IMR-90 (cell line): Measurements from ENCODE around the gene KCNQ2. TPM values are rescaled to one million over a fixed set of nuclear protein-coding genes. Genes with fewer than 3 reads are reported as not detected.

Source experiments
- ATAC-seq: fragments of 200-7000 bp; cut with Tn5 transposase; 2 replicates; pipeline ENCODE4 v1.9.1; 2020; ENCODE audit warnings: low read depth, mild to moderate bottlenecking, moderate library complexity
- BruUV-seq: library from RNA; stranded (reverse); fragments of 400-500 nt; replicated peaks from 2 replicates; lab custom pipeline; 2021; lab: Mats Ljungman, UMichigan
- CTCF ChIA-PET: fragments of 300-600 bp; formaldehyde crosslinking; extraction: SDS; loops from one replicate; lab custom pipeline; 2021; ENCODE audit warnings: antibody characterized with exemption; lab: Yijun Ruan, JAX
- POLR2A ChIA-PET: fragments of 300-600 bp; sonication (Branson Sonifier 250); formaldehyde crosslinking; loops from one replicate; lab custom pipeline; 2022; ENCODE audit warnings: antibody characterized with exemption; ENCODE audit not compliant: unreplicated experiment; lab: Charles Lee
- DNase-seq: peaks from one replicate; pipeline ENCODE4 v3.0.0; 2013
- H2AFZ ChIP-seq: replicated peaks from 2 replicates; pipeline ENCODE3; 2013; ENCODE audit warnings: low read length, mild to moderate bottlenecking; ENCODE audit not compliant: poor library complexity
- H2AK5ac ChIP-seq: 2 replicates; pipeline ENCODE4 v1.6.1; 2013; ENCODE audit warnings: low read depth, low read length, inconsistent platforms
- H2AK9ac ChIP-seq: replicated peaks from 2 replicates; pipeline ENCODE3; 2013; ENCODE audit warnings: mild to moderate bottlenecking, low read depth, low read length, moderate library complexity; ENCODE audit not compliant: poor library complexity
- H2BK120ac ChIP-seq: 2 replicates; pipeline ENCODE4 v1.6.1; 2013; ENCODE audit warnings: low read depth, low read length, inconsistent platforms
- H2BK15ac ChIP-seq: 3 replicates; pipeline ENCODE4 v1.6.1; 2013; ENCODE audit warnings: low read depth, low read length, inconsistent platforms
- H2BK20ac ChIP-seq: 2 replicates; pipeline ENCODE4 v1.6.1; 2013; ENCODE audit warnings: low read depth, mild to moderate bottlenecking, inconsistent platforms, low read length, moderate library complexity
- H2BK5ac ChIP-seq: 2 replicates; pipeline ENCODE4 v1.6.1; 2013; ENCODE audit warnings: mild to moderate bottlenecking, low read depth, low read length, inconsistent platforms; ENCODE audit not compliant: poor library complexity, severe bottlenecking
- H3K14ac ChIP-seq: replicated peaks from 2 replicates; pipeline ENCODE4 v1.6.1; 2013; ENCODE audit warnings: low read depth, low read length, inconsistent platforms
- H3K18ac ChIP-seq: 2 replicates; pipeline ENCODE4 v1.6.1; 2013; ENCODE audit warnings: low read depth, low read length, control low read depth
- H3K23ac ChIP-seq: 2 replicates; pipeline ENCODE4 v1.6.1; 2013; ENCODE audit warnings: low read depth, low read length, inconsistent platforms
- H3K27ac ChIP-seq: 2 replicates; pipeline ENCODE4 v1.5.1; 2013; ENCODE audit warnings: mild to moderate bottlenecking, control low read depth, low read length; ENCODE audit not compliant: insufficient read depth
- H3K27me3 ChIP-seq: 2 replicates; pipeline ENCODE4 v1.6.1; 2013; ENCODE audit warnings: low read length; ENCODE audit not compliant: control insufficient read depth, insufficient read depth
- H3K36me3 ChIP-seq: 2 replicates; pipeline ENCODE4 v1.6.1; 2013; ENCODE audit warnings: low read length, mixed read lengths; ENCODE audit not compliant: control insufficient read depth, insufficient read depth
- H3K4ac ChIP-seq: 2 replicates; pipeline ENCODE4 v1.6.1; 2013; ENCODE audit warnings: low read depth, low read length, inconsistent platforms
- H3K4me1 ChIP-seq: 2 replicates; pipeline ENCODE4 v1.6.1; 2013; ENCODE audit warnings: low read length, mixed read lengths; ENCODE audit not compliant: control insufficient read depth, insufficient read depth
- H3K4me2 ChIP-seq: 2 replicates; pipeline ENCODE4 v1.6.1; 2013; ENCODE audit warnings: low read depth, mild to moderate bottlenecking, control low read depth, low read length, moderate library complexity
- H3K4me3 ChIP-seq: 2 replicates; pipeline ENCODE4 v1.5.1; 2013; ENCODE audit warnings: low read depth, mild to moderate bottlenecking, control low read depth, low read length, moderate library complexity; ENCODE audit not compliant: insufficient read depth
- H3K56ac ChIP-seq: 2 replicates; pipeline ENCODE4 v1.6.1; 2013; ENCODE audit warnings: low read length, inconsistent platforms; ENCODE audit not compliant: insufficient read depth; ENCODE audit errors: extremely low read depth
- H3K79me1 ChIP-seq, 2 experiments: 2 replicates each; pipeline ENCODE4 v1.6.1; 2013; ENCODE audit warnings: low read length in 2 of 2, inconsistent platforms in 1 of 2, low read depth in 1 of 2
- H3K9ac ChIP-seq: 2 replicates; pipeline ENCODE4 v1.6.1; 2013; ENCODE audit warnings: low read depth, low read length, control low read depth
- H3K9me1 ChIP-seq: 2 replicates; pipeline ENCODE4 v1.6.1; 2013; ENCODE audit warnings: low read length, inconsistent platforms; ENCODE audit not compliant: insufficient read depth
- H3K9me3 ChIP-seq: 2 replicates; pipeline ENCODE4 v1.6.1; 2013; ENCODE audit warnings: low read length; ENCODE audit not compliant: control insufficient read depth, insufficient read depth
- H4K20me1 ChIP-seq: 2 replicates; pipeline ENCODE4 v1.6.1; 2013; ENCODE audit warnings: low read length, inconsistent platforms; ENCODE audit not compliant: insufficient read depth
- H4K5ac ChIP-seq: 2 replicates; pipeline ENCODE4 v1.6.1; 2013; ENCODE audit warnings: mild to moderate bottlenecking, low read depth, low read length, control low read depth
- H4K8ac ChIP-seq, 2 experiments: 2 replicates each; pipeline ENCODE4 v1.6.1; 2013; ENCODE audit warnings: low read depth in 2 of 2, low read length in 2 of 2, control low read depth in 1 of 2, inconsistent platforms in 1 of 2
- H4K91ac ChIP-seq: 2 replicates; pipeline ENCODE4 v1.6.1; 2013; ENCODE audit warnings: low read depth, low read length, inconsistent platforms; ENCODE audit not compliant: insufficient read depth
- BHLHE40 ChIP-seq: fragments of 150-350 bp; IDR thresholded peaks from 2 replicates; pipeline ENCODE4 v1.6.1; 2016; ENCODE audit warnings: mild to moderate bottlenecking, low read depth, low read length
- CEBPB ChIP-seq: IDR thresholded peaks from 2 replicates; pipeline ENCODE4 v1.6.1; 2012; ENCODE audit warnings: low read depth, low read length, improper control_type of control experiment
- CHD1 ChIP-seq: IDR thresholded peaks from 2 replicates; pipeline ENCODE4 v1.6.1; 2012; ENCODE audit warnings: low read depth, low read length, improper control_type of control experiment
- ELK1 ChIP-seq: fragments of 150-350 bp; IDR thresholded peaks from 2 replicates; pipeline ENCODE4 v1.6.1; 2016; ENCODE audit warnings: low read depth, mild to moderate bottlenecking, low read length, moderate library complexity, borderline replicate concordance
- FOS ChIP-seq: fragments of 150-350 bp; IDR thresholded peaks from 2 replicates; pipeline ENCODE4 v1.6.1; 2016; ENCODE audit warnings: low read depth, low read length
- MAFK ChIP-seq: IDR thresholded peaks from 2 replicates; pipeline ENCODE4 v1.6.1; 2012; ENCODE audit warnings: low read depth, low read length, improper control_type of control experiment
- MAZ ChIP-seq: IDR thresholded peaks from 2 replicates; pipeline ENCODE4 v1.6.1; 2012; ENCODE audit warnings: low read depth, mild to moderate bottlenecking, low read length, improper control_type of control experiment, moderate library complexity, borderline replicate concordance
- MXI1 ChIP-seq: IDR thresholded peaks from 2 replicates; pipeline ENCODE4 v1.6.1; 2012; ENCODE audit warnings: low read depth, mild to moderate bottlenecking, low read length, moderate library complexity, borderline replicate concordance
- NFE2L2 ChIP-seq: fragments of 150-350 bp; IDR thresholded peaks from 2 replicates; pipeline ENCODE4 v1.6.1; 2016; ENCODE audit warnings: low read depth, mild to moderate bottlenecking, low read length
- POLR2A ChIP-seq: IDR thresholded peaks from 2 replicates; pipeline ENCODE4 v1.6.1; 2012; ENCODE audit warnings: mild to moderate bottlenecking, low read depth, low read length
- RAD21 ChIP-seq: IDR thresholded peaks from 2 replicates; pipeline ENCODE4 v1.6.1; 2012; ENCODE audit warnings: low read length, improper control_type of control experiment
- RCOR1 ChIP-seq: IDR thresholded peaks from 2 replicates; pipeline ENCODE4 v1.6.1; 2012; ENCODE audit warnings: mild to moderate bottlenecking, low read length, improper control_type of control experiment; ENCODE audit not compliant: insufficient replicate concordance
- RFX5 ChIP-seq: IDR thresholded peaks from 2 replicates; pipeline ENCODE4 v1.8.0; 2012; ENCODE audit warnings: low read depth, mild to moderate bottlenecking, low read length, moderate library complexity
- SMC3 ChIP-seq: fragments of 150-350 bp; IDR thresholded peaks from 2 replicates; pipeline ENCODE4 v1.6.1; 2016; ENCODE audit warnings: low read depth, mild to moderate bottlenecking, antibody characterized with exemption, low read length, moderate library complexity
- WGBS, 2 experiments: methylation state at CpG; one replicate each; pipeline versions ENCODE4 v1.1.5 to v1.1.7; 2013; ENCODE audit warnings: missing lambda C conversion rate in 2 of 2; ENCODE audit not compliant: insufficient read length in 1 of 2; ENCODE audit errors: extremely low coverage in 2 of 2; 5-methylcytosine and 5-hydroxymethylcytosine counted together
- dilution Hi-C: fragments of 300-500 bp; cut with HindIII; formaldehyde crosslinking; loops from one replicate; pipeline ENCODE4 v1.14.3; 2018; ENCODE audit warnings: low sequenced_read_pairs; ENCODE audit not compliant: unreplicated experiment
- in situ Hi-C: fragments of 300-500 bp; cut with MboI; formaldehyde crosslinking; loops from 3 replicates; pipeline ENCODE4 v1.14.3; 2019; ENCODE audit warnings: low sequenced_read_pairs, inconsistent platforms, mixed read lengths
- intact Hi-C: fragments of 100-400 bp; cut with micrococcal nuclease; formaldehyde crosslinking; loops from 2 replicates; pipeline ENCODE4 v1.10.0; 2022
- polyA plus RNA-seq, 3 experiments: library from polyadenylated mRNA; depleted of rRNA; stranded (reverse); fragments of >200 nt; gene quantifications; 2 replicates each; pipeline ENCODE4 v1.2.3, GENCODE V29; 2012; ENCODE audit warnings: low replicate concordance in 1 of 3
- total RNA-seq: library from RNA; depleted of rRNA; stranded (reverse); fragments of >200 nt; gene quantifications from 2 replicates; pipeline ENCODE4 v1.2.3, GENCODE V29; 2012
- TF ChIP-seq, protein P1 (sequence below): conservative IDR thresholded peaks from 2 replicates; pipeline ENCODE4 v1.5.1; 2012; ENCODE audit warnings: mild to moderate bottlenecking, low read depth, low read length, improper control_type of control experiment
- TF ChIP-seq, protein P2 (sequence below): fragments of 150-350 bp; IDR thresholded peaks from 2 replicates; pipeline ENCODE4 v1.6.1; 2017; ENCODE audit warnings: mild to moderate bottlenecking, antibody characterized with exemption, low read length, low read depth

The KCNQ2 gene
- total and polyA plus RNA-seq, 2 of the 4 experiments (the other 2 are of a cell fraction), result 0.02 TPM; not detected in 1

GRCh38 chr20:63413963-63414684 is 58.3 kb downstream of the KCNQ2 start:
- TF ChIP-seq NFE2L2 (no peak), FOS (no peak), MAFK (no peak), POLR2A (no peak), CHD1 (no peak), SMC3 (no peak), MAZ (no peak), CEBPB (no peak), RAD21 (no peak), RFX5 (no peak), ELK1 (no peak), RCOR1 (no peak), MXI1 (no peak), BHLHE40 (no peak)
- TF ChIP-seq, protein P1, sequence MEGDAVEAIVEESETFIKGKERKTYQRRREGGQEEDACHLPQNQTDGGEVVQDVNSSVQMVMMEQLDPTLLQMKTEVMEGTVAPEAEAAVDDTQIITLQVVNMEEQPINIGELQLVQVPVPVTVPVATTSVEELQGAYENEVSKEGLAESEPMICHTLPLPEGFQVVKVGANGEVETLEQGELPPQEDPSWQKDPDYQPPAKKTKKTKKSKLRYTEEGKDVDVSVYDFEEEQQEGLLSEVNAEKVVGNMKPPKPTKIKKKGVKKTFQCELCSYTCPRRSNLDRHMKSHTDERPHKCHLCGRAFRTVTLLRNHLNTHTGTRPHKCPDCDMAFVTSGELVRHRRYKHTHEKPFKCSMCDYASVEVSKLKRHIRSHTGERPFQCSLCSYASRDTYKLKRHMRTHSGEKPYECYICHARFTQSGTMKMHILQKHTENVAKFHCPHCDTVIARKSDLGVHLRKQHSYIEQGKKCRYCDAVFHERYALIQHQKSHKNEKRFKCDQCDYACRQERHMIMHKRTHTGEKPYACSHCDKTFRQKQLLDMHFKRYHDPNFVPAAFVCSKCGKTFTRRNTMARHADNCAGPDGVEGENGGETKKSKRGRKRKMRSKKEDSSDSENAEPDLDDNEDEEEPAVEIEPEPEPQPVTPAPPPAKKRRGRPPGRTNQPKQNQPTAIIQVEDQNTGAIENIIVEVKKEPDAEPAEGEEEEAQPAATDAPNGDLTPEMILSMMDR, result no peak
- TF ChIP-seq, protein P2, sequence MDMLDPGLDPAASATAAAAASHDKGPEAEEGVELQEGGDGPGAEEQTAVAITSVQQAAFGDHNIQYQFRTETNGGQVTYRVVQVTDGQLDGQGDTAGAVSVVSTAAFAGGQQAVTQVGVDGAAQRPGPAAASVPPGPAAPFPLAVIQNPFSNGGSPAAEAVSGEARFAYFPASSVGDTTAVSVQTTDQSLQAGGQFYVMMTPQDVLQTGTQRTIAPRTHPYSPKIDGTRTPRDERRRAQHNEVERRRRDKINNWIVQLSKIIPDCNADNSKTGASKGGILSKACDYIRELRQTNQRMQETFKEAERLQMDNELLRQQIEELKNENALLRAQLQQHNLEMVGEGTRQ, result no peak
- H3K4me3 ChIP-seq, result no peak overlapping the region
- no peak overlapping the region for H2BK120ac ChIP-seq
- ChIA-PET POLR2A (no interaction called here), CTCF (no interaction called here)
- no peaks in the 10 kb centered on the region for H3K4me1 ChIP-seq
- in situ Hi-C loops, result no loop called here
- H3K9ac ChIP-seq, result no peak overlapping the region
- intact Hi-C loops, result no loop called here
- no peaks in the 10 kb centered on the region for H3K79me1 ChIP-seq
- no peak overlapping the region for H2BK5ac ChIP-seq
- WGBS, 2 experiments, result 79% methylated on average over 11 of the region's 33 CpGs; no CpG with 5 or more reads in 1 of the 2 experiments
- no peaks in the 10 kb centered on the region for H3K9me3 ChIP-seq
- no peak overlapping the region for H2BK20ac ChIP-seq
- H3K56ac ChIP-seq, result no peak overlapping the region
- no peak overlapping the region for H2BK15ac ChIP-seq
- H3K23ac ChIP-seq, result no peak overlapping the region
- no peak overlapping the region for H3K4me2 ChIP-seq
- DNase-seq, result no peak
- no peak for ATAC-seq
- no peak overlapping the region for H3K18ac ChIP-seq
- no peak overlapping the region for H3K4ac ChIP-seq
- H2AFZ ChIP-seq, result no peak overlapping the region
- H4K8ac ChIP-seq, result no peak overlapping the region
- no TSS peak for BruUV-seq
- H3K14ac ChIP-seq, result no peak overlapping the region
- H4K5ac ChIP-seq, result no peak overlapping the region
- dilution Hi-C loops, result no loop called here
- H3K9me1 ChIP-seq, result no peaks in the 10 kb centered on the region
- H2AK5ac ChIP-seq, result no peak overlapping the region
- H4K91ac ChIP-seq, result no peak overlapping the region
- H3K27ac ChIP-seq, result no peak overlapping the region
- H2AK9ac ChIP-seq, result no peak overlapping the region
- no peaks in the 10 kb centered on the region for H3K36me3 ChIP-seq
- no peaks in the 10 kb centered on the region for H4K20me1 ChIP-seq
- H3K27me3 ChIP-seq, result peaks cover 49% of the 10 kb centered on the region
